ENCODE measurements around the gene FAR1. TPM values are rescaled to one million over a fixed set of nuclear protein-coding genes. Genes with fewer than 3 reads are reported as not detected.
A peak's percentile ranks its signal among the peaks of the same experiment; 100 is the strongest.

FAR1 gene
- total RNA-seq, 1 donor from 2014 or later, result 69.0 TPM

DNA sequence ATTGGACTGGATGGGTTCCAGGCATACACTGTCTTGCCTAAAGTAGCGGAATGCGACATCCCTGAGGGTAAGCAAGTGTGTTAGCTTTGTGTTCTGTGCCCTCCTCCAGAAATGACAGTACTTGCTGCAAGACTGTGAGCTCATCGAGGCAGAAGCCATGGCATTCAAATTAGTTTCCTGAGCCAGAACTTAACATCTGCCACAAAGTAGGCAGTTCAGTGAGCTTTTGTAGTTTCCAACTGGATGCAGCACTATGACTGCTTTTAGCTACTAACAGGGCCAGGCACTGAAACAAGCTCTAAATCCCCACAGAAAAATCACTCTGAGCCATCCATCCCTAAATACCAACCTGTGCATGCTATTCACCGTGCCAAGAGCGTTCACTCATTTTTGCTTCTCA is 1.2 kb upstream of the FAR1 start:
- TF ChIP-seq, protein P1, sequence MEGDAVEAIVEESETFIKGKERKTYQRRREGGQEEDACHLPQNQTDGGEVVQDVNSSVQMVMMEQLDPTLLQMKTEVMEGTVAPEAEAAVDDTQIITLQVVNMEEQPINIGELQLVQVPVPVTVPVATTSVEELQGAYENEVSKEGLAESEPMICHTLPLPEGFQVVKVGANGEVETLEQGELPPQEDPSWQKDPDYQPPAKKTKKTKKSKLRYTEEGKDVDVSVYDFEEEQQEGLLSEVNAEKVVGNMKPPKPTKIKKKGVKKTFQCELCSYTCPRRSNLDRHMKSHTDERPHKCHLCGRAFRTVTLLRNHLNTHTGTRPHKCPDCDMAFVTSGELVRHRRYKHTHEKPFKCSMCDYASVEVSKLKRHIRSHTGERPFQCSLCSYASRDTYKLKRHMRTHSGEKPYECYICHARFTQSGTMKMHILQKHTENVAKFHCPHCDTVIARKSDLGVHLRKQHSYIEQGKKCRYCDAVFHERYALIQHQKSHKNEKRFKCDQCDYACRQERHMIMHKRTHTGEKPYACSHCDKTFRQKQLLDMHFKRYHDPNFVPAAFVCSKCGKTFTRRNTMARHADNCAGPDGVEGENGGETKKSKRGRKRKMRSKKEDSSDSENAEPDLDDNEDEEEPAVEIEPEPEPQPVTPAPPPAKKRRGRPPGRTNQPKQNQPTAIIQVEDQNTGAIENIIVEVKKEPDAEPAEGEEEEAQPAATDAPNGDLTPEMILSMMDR (conservative IDR thresholded peaks at IDR 0.05), result no peak
- Mint-ChIP-seq H3K27me3 (peaks cover 10% of the 10 kb centered on the region), H3K27ac (peak overlapping the region; percentile 83), H3K36me3 (peaks cover 15% of the 10 kb centered on the region), H3K4me1 (ENCODE audit: unreplicated experiment) (peaks cover 31% of the 10 kb centered on the region), H3K9me3 (no peaks in the 10 kb centered on the region), H3K4me3 (peak overlapping the region; percentile 91)
- DNase-seq (ENCODE audit: extremely low spot score, unreplicated experiment), result no peak

DNA sequence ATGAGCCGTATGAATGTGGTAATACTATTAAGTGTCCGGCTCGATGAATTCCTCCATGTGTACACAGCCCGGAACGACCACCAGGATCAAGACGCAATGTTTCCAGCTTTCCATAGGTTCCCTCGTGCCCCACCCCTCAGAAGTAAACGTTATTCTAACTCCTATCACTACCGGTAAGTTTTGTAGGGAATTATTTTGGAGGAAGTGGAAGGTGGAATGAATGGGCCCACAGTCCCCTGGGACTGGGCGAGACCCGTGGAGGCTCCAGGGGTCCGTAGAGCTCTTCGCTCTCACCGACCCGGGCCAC is 720 bp upstream of the FAR1 start:
- Mint-ChIP-seq H3K27me3 (peaks cover 6% of the 10 kb centered on the region), H3K4me3 (peak overlapping the region; percentile 91), H3K4me1 (ENCODE audit: unreplicated experiment) (peaks cover 34% of the 10 kb centered on the region), H3K9me3 (no peaks in the 10 kb centered on the region), H3K36me3 (peaks cover 16% of the 10 kb centered on the region), H3K27ac (peak overlapping the region; percentile 83)
- TF ChIP-seq, protein P1 (conservative IDR thresholded peaks at IDR 0.05), result no peak
- no peak for DNase-seq (ENCODE audit: extremely low spot score, unreplicated experiment)

DNA sequence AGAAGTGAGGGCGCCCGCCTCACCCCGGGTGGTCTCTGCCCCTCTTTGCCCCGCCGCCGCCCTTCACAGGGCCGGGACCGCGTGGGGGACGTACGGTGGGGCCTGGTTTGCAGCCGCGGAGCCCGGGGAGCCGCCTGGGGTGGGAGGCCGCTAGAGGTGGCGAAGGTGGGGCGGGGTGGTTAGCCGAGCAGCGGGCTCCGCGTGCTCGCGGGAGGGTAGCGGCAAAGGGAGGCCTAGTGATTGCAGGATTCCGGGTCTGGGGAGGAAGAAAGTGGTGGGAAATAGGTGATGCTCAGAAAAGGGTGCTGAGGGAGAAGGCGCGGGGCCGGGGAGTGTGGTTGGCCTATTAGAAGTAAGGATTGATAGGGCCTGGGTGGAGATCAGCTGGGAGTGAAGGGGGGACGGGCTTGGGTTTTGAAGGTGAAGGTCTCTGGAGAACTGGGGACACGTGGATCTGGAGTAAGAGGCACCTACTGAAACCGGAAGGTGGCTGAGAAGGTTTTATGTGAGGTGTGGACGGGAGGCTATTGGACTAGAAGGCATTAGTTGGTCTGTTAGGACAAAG is 571 bp downstream of the FAR1 start:
- Mint-ChIP-seq H3K4me1 (ENCODE audit: unreplicated experiment) (peaks cover 37% of the 10 kb centered on the region), H3K4me3 (peak overlapping the region; percentile 93), H3K36me3 (peaks cover 19% of the 10 kb centered on the region), H3K9me3 (no peaks in the 10 kb centered on the region), H3K27me3 (peaks cover 2% of the 10 kb centered on the region), H3K27ac (peak overlapping the region; percentile 95)
- TF ChIP-seq, protein P1 (conservative IDR thresholded peaks at IDR 0.05), result no peak
- DNase-seq (ENCODE audit: extremely low spot score, unreplicated experiment), result no peak

DNA sequence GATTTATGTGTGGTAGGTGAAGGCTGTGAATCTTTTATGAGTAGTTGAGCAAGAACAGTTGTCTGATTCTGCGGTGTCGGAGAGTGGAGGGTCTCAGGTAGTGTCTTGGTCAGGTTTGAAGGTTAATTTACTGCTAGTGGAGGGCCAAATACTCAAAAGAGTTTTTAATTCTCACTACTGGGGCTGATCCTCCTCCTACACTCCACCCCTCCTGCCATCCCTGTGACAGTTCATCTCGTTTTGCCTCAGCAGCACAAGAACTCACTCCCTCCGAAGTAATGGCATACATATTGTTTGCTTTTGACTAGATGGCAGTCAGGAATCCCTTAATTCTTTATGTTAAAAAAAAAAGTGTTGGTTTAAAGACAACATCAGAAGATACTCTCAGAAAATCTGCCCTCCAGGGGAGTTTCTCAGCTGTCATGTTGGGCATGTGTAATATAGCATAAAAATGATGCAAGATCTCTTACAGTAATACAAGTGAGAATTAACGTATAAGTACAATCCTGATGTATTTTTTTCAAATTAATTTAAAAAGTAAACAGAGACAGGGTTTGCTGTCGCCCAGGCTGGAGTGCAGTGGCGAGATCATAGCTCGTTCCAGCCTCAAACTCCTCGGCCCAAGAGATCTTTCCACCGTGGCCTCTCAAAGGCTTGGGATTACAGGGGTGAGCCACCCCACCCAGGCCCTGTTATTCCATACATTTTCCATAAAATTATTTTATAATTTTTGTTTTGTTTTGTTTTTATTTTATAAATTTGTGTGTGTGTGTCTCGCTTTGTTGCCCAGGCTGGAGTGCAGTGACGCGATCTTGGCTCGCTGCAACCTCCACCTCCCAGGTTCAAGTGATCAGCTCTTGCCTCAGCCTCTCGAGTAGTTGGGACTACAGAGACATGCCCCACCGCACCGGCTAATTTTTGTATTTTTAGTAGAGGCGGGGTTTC is 1.3 kb downstream of the FAR1 start:
- H3K4me3 Mint-ChIP-seq, result peak overlapping the region; percentile 93
- TF ChIP-seq, protein P1 (conservative IDR thresholded peaks at IDR 0.05), result no peak
- H3K36me3 Mint-ChIP-seq, result peaks cover 19% of the 10 kb centered on the region
- H3K9me3 Mint-ChIP-seq, result no peaks in the 10 kb centered on the region
- H3K27me3 Mint-ChIP-seq, result no peaks in the 10 kb centered on the region
- H3K27ac Mint-ChIP-seq, result peak overlapping the region; percentile 95
- no peak for DNase-seq (ENCODE audit: extremely low spot score, unreplicated experiment)
- H3K4me1 Mint-ChIP-seq (ENCODE audit: unreplicated experiment), result peaks cover 37% of the 10 kb centered on the region

DNA sequence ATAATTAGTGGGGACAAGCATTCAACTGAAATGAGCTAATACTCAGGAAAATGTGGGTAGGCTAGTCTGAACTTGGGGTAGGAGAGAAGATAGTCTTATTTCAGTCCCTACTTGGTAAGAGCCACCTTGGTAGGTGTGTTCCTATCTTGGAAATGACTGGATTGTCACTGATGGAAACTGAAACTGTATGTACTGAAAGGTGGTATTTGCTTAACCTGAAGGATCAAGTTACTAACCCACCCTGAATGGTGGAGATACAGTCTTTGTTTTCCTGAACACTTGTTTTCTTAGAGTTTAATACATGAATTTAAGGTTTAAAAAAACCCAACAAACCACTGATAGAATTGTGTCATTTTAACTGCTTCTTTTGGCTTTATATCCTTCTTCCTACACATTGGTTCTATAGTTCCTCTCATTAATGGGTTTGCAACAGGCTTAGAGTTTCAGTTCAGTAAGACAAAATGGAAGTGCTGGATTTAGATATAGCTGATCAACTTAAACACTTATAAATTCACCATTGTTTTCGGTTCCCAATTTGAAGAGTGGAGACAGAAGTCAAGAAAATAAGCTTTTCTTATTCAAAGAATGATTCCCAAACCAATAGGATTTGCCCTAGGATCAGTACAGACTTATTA is 4.2 kb downstream of the FAR1 start:
- Mint-ChIP-seq H3K27me3 (no peaks in the 10 kb centered on the region), H3K36me3 (peaks cover 19% of the 10 kb centered on the region), H3K4me1 (ENCODE audit: unreplicated experiment) (peaks cover 41% of the 10 kb centered on the region), H3K4me3 (peak overlapping the region; percentile 46), H3K27ac (peak overlapping the region; percentile 80), H3K9me3 (no peaks in the 10 kb centered on the region)
- TF ChIP-seq, protein P1 (conservative IDR thresholded peaks at IDR 0.05), result no peak
- no peak for DNase-seq (ENCODE audit: extremely low spot score, unreplicated experiment)
